ENCODE measurements around the gene CLEC4D. TPM values are rescaled to one million over a fixed set of nuclear protein-coding genes. Genes with fewer than 3 reads are reported as not detected.

CLEC4D gene
- polyA plus RNA-seq, 1 of the 3 experiments (the other 2 are of a cell fraction): not detected

DNA sequence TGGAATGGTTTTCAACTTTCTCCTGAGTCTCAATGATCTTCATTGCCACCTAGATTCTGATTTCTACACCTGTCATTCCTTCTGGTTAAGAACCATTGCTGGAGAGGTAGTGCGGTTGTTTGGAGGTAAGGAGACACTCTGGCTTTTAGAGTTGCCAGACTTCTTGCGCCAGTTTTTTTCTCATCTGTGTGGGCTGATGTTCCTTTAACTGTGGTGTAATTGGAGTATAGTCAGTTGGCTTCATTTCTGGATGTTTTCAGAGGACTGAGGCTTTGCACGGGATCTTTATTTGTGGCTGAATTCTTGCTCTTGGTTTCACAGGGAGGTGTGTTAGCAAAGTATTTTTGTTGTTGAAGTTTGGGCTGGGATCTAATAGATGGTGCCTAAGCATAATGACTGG lies 5.7 kb upstream of the CLEC4D start:
- Histone ChIP-seq H3F3A (replicated peaks; ENCODE audit: insufficient read depth) (no peaks in the 10 kb centered on the region), H3K9me3 (no peaks in the 10 kb centered on the region), H2AFZ (ENCODE audit: low read depth) (no peak overlapping the region), H3K27me3 (ENCODE audit: insufficient read depth) (peaks cover 7% of the 10 kb centered on the region; the same call in 1 of the 2 replicates), H3K27ac (ENCODE audit: low read depth in 2 of 2, low read length in 1 of 2) (no peak overlapping the region), H3K9ac (no peak overlapping the region), H3K9me2 (no peaks in the 10 kb centered on the region), H3K4me1 (ENCODE audit: control insufficient read depth in 1 of 2, insufficient read depth in 2 of 2, low read depth in 1 of 2, low read length in 1 of 2) (no peaks in the 10 kb centered on the region), H3K4me2 (no peak overlapping the region), H3K79me2 (ENCODE audit: insufficient read depth) (no peaks in the 10 kb centered on the region), H4K20me1 (ENCODE audit: insufficient read depth) (no peaks in the 10 kb centered on the region), H3K4me3 (ENCODE audit: low read depth in 2 of 2, low read length in 1 of 2) (no peak overlapping the region), H3K36me3 (replicated peaks in 1 of 2; ENCODE audit: control insufficient read depth in 1 of 2, insufficient read depth in 2 of 2, low read length in 1 of 2) (no peaks in the 10 kb centered on the region)
- ChIA-PET CTCF (no interaction called here), POLR2A (no interaction called here)
- TF ChIP-seq JUND (IDR thresholded peaks at IDR 0.05): no peak
- no peak for TF ChIP-seq RXRA (IDR thresholded peaks at IDR 0.05; ENCODE audit: borderline replicate concordance, low read depth)
- no peak for TF ChIP-seq GATA2 (CRISPR knock-in tag; IDR thresholded peaks at IDR 0.05)
- TF ChIP-seq, protein P1, sequence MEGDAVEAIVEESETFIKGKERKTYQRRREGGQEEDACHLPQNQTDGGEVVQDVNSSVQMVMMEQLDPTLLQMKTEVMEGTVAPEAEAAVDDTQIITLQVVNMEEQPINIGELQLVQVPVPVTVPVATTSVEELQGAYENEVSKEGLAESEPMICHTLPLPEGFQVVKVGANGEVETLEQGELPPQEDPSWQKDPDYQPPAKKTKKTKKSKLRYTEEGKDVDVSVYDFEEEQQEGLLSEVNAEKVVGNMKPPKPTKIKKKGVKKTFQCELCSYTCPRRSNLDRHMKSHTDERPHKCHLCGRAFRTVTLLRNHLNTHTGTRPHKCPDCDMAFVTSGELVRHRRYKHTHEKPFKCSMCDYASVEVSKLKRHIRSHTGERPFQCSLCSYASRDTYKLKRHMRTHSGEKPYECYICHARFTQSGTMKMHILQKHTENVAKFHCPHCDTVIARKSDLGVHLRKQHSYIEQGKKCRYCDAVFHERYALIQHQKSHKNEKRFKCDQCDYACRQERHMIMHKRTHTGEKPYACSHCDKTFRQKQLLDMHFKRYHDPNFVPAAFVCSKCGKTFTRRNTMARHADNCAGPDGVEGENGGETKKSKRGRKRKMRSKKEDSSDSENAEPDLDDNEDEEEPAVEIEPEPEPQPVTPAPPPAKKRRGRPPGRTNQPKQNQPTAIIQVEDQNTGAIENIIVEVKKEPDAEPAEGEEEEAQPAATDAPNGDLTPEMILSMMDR (IDR thresholded peaks at IDR 0.05): no peak
- TF ChIP-seq SMC3 (IDR thresholded peaks at IDR 0.05; ENCODE audit: low read depth, low read length): no peak
- TF ChIP-seq POLR2AphosphoS5 (IDR thresholded peaks at IDR 0.05; ENCODE audit: low read depth, low read length): no peak
- TF ChIP-seq SIN3A (IDR thresholded peaks at IDR 0.05; ENCODE audit: borderline replicate concordance, low read depth, low read length): no peak
- TF ChIP-seq, protein P2, sequence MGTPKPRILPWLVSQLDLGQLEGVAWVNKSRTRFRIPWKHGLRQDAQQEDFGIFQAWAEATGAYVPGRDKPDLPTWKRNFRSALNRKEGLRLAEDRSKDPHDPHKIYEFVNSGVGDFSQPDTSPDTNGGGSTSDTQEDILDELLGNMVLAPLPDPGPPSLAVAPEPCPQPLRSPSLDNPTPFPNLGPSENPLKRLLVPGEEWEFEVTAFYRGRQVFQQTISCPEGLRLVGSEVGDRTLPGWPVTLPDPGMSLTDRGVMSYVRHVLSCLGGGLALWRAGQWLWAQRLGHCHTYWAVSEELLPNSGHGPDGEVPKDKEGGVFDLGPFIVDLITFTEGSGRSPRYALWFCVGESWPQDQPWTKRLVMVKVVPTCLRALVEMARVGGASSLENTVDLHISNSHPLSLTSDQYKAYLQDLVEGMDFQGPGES (IDR thresholded peaks at IDR 0.05; ENCODE audit: low read depth, low read length): no peak
- TF ChIP-seq, protein P3, sequence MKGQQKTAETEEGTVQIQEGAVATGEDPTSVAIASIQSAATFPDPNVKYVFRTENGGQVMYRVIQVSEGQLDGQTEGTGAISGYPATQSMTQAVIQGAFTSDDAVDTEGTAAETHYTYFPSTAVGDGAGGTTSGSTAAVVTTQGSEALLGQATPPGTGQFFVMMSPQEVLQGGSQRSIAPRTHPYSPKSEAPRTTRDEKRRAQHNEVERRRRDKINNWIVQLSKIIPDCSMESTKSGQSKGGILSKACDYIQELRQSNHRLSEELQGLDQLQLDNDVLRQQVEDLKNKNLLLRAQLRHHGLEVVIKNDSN (IDR thresholded peaks at IDR 0.05; ENCODE audit: borderline replicate concordance, low read depth): no peak
- TF ChIP-seq RAD21 (IDR thresholded peaks at IDR 0.05; ENCODE audit: low read length): no peak
- TF ChIP-seq TCF12 (IDR thresholded peaks at IDR 0.05): no peak
- TF ChIP-seq RFX5 (IDR thresholded peaks at IDR 0.05; ENCODE audit: low read length): no peak
- no peak for TF ChIP-seq NRF1 (IDR thresholded peaks at IDR 0.05; ENCODE audit: low read depth, low read length)
- TF ChIP-seq NFIC (IDR thresholded peaks at IDR 0.05; ENCODE audit: borderline replicate concordance): no peak
- TF ChIP-seq TAF1 (IDR thresholded peaks at IDR 0.05; ENCODE audit: borderline replicate concordance, low read depth, low read length): no peak
- TF ChIP-seq, protein P4, sequence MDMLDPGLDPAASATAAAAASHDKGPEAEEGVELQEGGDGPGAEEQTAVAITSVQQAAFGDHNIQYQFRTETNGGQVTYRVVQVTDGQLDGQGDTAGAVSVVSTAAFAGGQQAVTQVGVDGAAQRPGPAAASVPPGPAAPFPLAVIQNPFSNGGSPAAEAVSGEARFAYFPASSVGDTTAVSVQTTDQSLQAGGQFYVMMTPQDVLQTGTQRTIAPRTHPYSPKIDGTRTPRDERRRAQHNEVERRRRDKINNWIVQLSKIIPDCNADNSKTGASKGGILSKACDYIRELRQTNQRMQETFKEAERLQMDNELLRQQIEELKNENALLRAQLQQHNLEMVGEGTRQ (IDR thresholded peaks at IDR 0.05; ENCODE audit: borderline replicate concordance, low read depth, low read length): no peak
- no peak for TF ChIP-seq MXI1 (IDR thresholded peaks at IDR 0.05; ENCODE audit: low read depth, low read length)
- WGBS (ENCODE audit: low lambda C conversion rate): 11% methylated on average over 3 of the region's 3 CpGs
- no peak for DNase-seq

Measured in SK-N-SH (cell line).